Upper lobe of right lung (tissue), 1 donor: ENCODE measurements around the gene PRDM16. TPM values are rescaled to one million over a fixed set of nuclear protein-coding genes. Genes with fewer than 3 reads are reported as not detected.

Experiments
- ATAC-seq: fragments of 200-7000 bp; cut with Tn5 transposase; one replicate; pipeline ENCODE4 v1.9.1; 2020; ENCODE audit warnings: mild to moderate bottlenecking, moderate library complexity
- DNase-seq: peaks from one replicate; pipeline ENCODE4 v3.0.0-alpha.2; 2020
- H3K27ac ChIP-seq: fragments of 200-600 bp; one replicate; pipeline ENCODE4 v1.8.0; 2022
- H3K27me3 ChIP-seq: fragments of 200-600 bp; one replicate; pipeline ENCODE4 v1.8.0; 2022; ENCODE audit warnings: mild to moderate bottlenecking
- H3K36me3 ChIP-seq: fragments of 200-600 bp; one replicate; pipeline ENCODE4 v1.8.0; 2022
- H3K4me1 ChIP-seq: fragments of 200-600 bp; one replicate; pipeline ENCODE4 v1.8.0; 2022
- H3K4me3 ChIP-seq: fragments of 200-600 bp; one replicate; pipeline ENCODE4 v1.8.0; 2022; ENCODE audit warnings: mild to moderate bottlenecking
- H3K9me3 ChIP-seq: fragments of 200-600 bp; one replicate; pipeline ENCODE4 v1.8.0; 2022
- CTCF ChIP-seq: fragments of 200-600 bp; IDR thresholded peaks from one replicate; pipeline ENCODE4 v1.8.0; 2022; ENCODE audit warnings: antibody characterized with exemption
- intact Hi-C: fragments of 100-400 bp; cut with DNase I; formaldehyde crosslinking; loops from one replicate; pipeline ENCODE4 v1.11.0; 2022
- total RNA-seq: library from RNA; stranded (reverse); fragmentation: NEBNext Ultra II Directional; extraction: Animal tissue kit (Norgen Biotek cat#: 25700); gene quantifications from one replicate; pipeline ENCODE4 v1.2.1, GENCODE V29; 2021
- donor health status: DM: no; HTN: yes; CAD: no; lungs with severe emphysema.

PRDM16 gene
- total RNA-seq, 1 donor from 2014 or later = 21.0 TPM

DNA sequence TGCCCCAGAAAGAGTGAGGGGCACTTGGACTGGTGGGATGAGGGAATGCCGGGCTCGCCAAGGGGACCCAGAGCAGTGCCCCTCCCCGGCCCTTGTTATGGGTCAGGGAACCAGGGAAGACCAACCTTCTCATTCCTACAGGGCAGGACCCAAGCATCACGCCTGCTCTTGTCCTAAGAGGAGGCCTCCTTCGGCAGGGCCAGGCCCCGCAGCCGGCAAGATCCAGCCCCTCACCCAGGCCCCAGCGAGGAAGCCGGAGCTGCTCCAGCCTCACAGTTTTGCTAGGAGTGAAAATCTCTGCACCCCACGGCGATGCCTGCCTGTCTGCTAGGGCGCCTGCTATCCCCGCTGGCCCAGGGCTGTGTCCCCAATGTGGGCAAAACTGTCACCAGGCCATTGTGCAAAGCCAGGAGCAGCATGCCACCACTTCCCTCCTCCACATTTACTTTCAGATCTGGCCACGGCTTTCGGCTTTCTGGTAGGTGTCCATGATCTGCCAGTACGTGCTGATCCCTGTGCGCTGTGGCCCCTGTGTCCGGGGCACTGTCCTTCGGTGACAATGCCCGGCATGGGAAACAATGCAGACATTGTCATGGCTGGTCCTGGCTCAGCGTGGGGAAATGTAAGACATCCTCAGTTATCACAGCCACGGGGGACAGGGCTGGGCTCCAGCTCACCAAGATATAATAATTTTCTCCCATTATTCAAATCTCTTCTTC lies 38.2 kb upstream of the PRDM16 start:
- Histone ChIP-seq H3K4me1 (no peaks in the 10 kb centered on the region), H3K27ac (no peak overlapping the region), H3K4me3 (no peak overlapping the region), H3K9me3 (no peaks in the 10 kb centered on the region), H3K27me3 (peaks cover 30% of the 10 kb centered on the region), H3K36me3 (no peaks in the 10 kb centered on the region)
- intact Hi-C loops = no loop called here
- ATAC-seq (no peak), DNase-seq (peak; percentile 49)
- no peak for TF ChIP-seq CTCF

- H3K4me3 ChIP-seq = no peak overlapping the region
- H3K4me1 ChIP-seq = no peaks in the 10 kb centered on the region
- DNase-seq = peak; percentile 46
- H3K36me3 ChIP-seq = no peaks in the 10 kb centered on the region
- no peak for ATAC-seq
- no peak overlapping the region for H3K27ac ChIP-seq
- intact Hi-C loops = no loop called here
- H3K27me3 ChIP-seq = peaks cover 30% of the 10 kb centered on the region
- no peak for TF ChIP-seq CTCF
- no peaks in the 10 kb centered on the region for H3K9me3 ChIP-seq
Observed at GRCh38 chr1:3031401-3032221, 37.4 kb upstream of the PRDM16 start.

GRCh38 chr1:3032371-3033039 lies 36.5 kb upstream of the PRDM16 start:
- ATAC-seq (no peak), DNase-seq (peak; percentile 60)
- H3K4me1 ChIP-seq = no peaks in the 10 kb centered on the region
- no peak overlapping the region for H3K27ac ChIP-seq
- peaks cover 30% of the 10 kb centered on the region for H3K27me3 ChIP-seq
- no peaks in the 10 kb centered on the region for H3K9me3 ChIP-seq
- no peak overlapping the region for H3K4me3 ChIP-seq
- no peaks in the 10 kb centered on the region for H3K36me3 ChIP-seq
- intact Hi-C loops = no loop called here
- TF ChIP-seq CTCF = no peak

GRCh38 chr1:3033040-3033789 lies 35.8 kb upstream of the PRDM16 start:
- H3K27me3 ChIP-seq = peaks cover 24% of the 10 kb centered on the region
- intact Hi-C loops = no loop called here
- H3K27ac ChIP-seq = no peak overlapping the region
- H3K4me3 ChIP-seq = no peak overlapping the region
- H3K4me1 ChIP-seq = no peaks in the 10 kb centered on the region
- H3K9me3 ChIP-seq = no peaks in the 10 kb centered on the region
- H3K36me3 ChIP-seq = no peaks in the 10 kb centered on the region
- TF ChIP-seq CTCF = no peak
- peak; percentile 21 for DNase-seq
- ATAC-seq = no peak

- Histone ChIP-seq H3K27ac (no peak overlapping the region), H3K36me3 (no peaks in the 10 kb centered on the region), H3K4me1 (no peaks in the 10 kb centered on the region), H3K4me3 (no peak overlapping the region), H3K27me3 (peaks cover 21% of the 10 kb centered on the region), H3K9me3 (no peaks in the 10 kb centered on the region)
- TF ChIP-seq CTCF = no peak
- intact Hi-C loops = no loop called here
- DNase-seq (no peak), ATAC-seq (no peak)
Observed at GRCh38 chr1:3033790-3034090, 35.3 kb upstream of the PRDM16 start.
